NCI-H128 (cell line): Measurements from ENCODE around the gene AGAP1.

Experiments
- DNase-seq: peaks from one replicate; lab custom pipeline; 2025; ENCODE audit not compliant: unreplicated experiment; lab: John Stamatoyannopoulos, UW

The AGAP1 gene

GRCh38 chr2:235726554-235726953 lies 232.7 kb downstream of the AGAP1 start:
- DNase-seq = no peak

- no peak for DNase-seq
Measured at GRCh38 chr2:235727174-235727573, 233.3 kb downstream of the AGAP1 start.

GRCh38 chr2:235727891-235728799 lies 234.3 kb downstream of the AGAP1 start:
- DNase-seq = no peak

- DNase-seq = no peak
Measured at GRCh38 chr2:235728800-235729556, 235.1 kb downstream of the AGAP1 start.

- no peak for DNase-seq
Measured at GRCh38 chr2:235729557-235729947, 235.7 kb downstream of the AGAP1 start.

GRCh38 chr2:235730115-235730514 lies 236.3 kb downstream of the AGAP1 start:
- no peak for DNase-seq

GRCh38 chr2:235733761-235734160 lies 239.9 kb downstream of the AGAP1 start:
- DNase-seq = no peak

GRCh38 chr2:235734168-235734567 lies 240.3 kb downstream of the AGAP1 start:
- no peak for DNase-seq

GRCh38 chr2:235734688-235735231 lies 240.9 kb downstream of the AGAP1 start:
- DNase-seq = no peak

GRCh38 chr2:235737396-235737795 lies 243.6 kb downstream of the AGAP1 start:
- DNase-seq = no peak

- DNase-seq = no peak
Measured at GRCh38 chr2:235737840-235738239, 244.0 kb downstream of the AGAP1 start.

GRCh38 chr2:235739704-235740415 lies 246.0 kb downstream of the AGAP1 start:
- no peak for DNase-seq

- no peak for DNase-seq
Measured at GRCh38 chr2:235740821-235741220, 247.0 kb downstream of the AGAP1 start.

- DNase-seq = no peak
Measured at GRCh38 chr2:235744161-235744560, 250.3 kb downstream of the AGAP1 start.

GRCh38 chr2:235745597-235745996 lies 251.8 kb downstream of the AGAP1 start:
- no peak for DNase-seq

- DNase-seq = peak; percentile 52
Measured at GRCh38 chr2:235746257-235746934, 252.6 kb downstream of the AGAP1 start.

- DNase-seq = no peak
Measured at GRCh38 chr2:235747001-235747785, 253.3 kb downstream of the AGAP1 start.

- no peak for DNase-seq
Measured at GRCh38 chr2:235747786-235748091, 253.9 kb downstream of the AGAP1 start.

GRCh38 chr2:235749121-235749770 lies 255.4 kb downstream of the AGAP1 start:
- no peak for DNase-seq

- DNase-seq = no peak
Measured at GRCh38 chr2:235749771-235750160, 255.9 kb downstream of the AGAP1 start.
